Measurements from ENCODE around the gene NF1.

NF1 gene

GRCh38 chr17:31092475-31093064 is 2.2 kb upstream of the NF1 start:
- Mint-ChIP-seq H3K36me3 (ENCODE audit: low read depth) (peaks cover 4% of the 10 kb centered on the region), H3K4me1 (peaks cover 12% of the 10 kb centered on the region), H3K4me3 (peak overlapping the region; percentile 69 to 80 (median 77)), H3K27ac (peak overlapping the region; percentile 43 to 57 (median 57)), H3K27me3 (ENCODE audit: low read depth) (no peaks in the 10 kb centered on the region), H3K9me3 (no peaks in the 10 kb centered on the region)
- TF ChIP-seq CTCF (IDR thresholded peaks at IDR 0.05; ENCODE audit: unreplicated experiment in 3 of 3), result no peak

GRCh38 chr17:31093866-31094599 is 744 bp upstream of the NF1 start:
- H3K4me1 Mint-ChIP-seq, result peaks cover 12% of the 10 kb centered on the region
- H3K27ac Mint-ChIP-seq, result peak overlapping the region; percentile 88 to 98 (median 97)
- peaks cover 4% of the 10 kb centered on the region for H3K36me3 Mint-ChIP-seq (ENCODE audit: low read depth)
- H3K4me3 Mint-ChIP-seq, result peak overlapping the region; percentile 92 to 98 (median 96)
- TF ChIP-seq CTCF (IDR thresholded peaks at IDR 0.05; ENCODE audit: unreplicated experiment in 3 of 3), result no peak
- no peaks in the 10 kb centered on the region for H3K9me3 Mint-ChIP-seq
- H3K27me3 Mint-ChIP-seq (ENCODE audit: low read depth), result no peaks in the 10 kb centered on the region

DNA sequence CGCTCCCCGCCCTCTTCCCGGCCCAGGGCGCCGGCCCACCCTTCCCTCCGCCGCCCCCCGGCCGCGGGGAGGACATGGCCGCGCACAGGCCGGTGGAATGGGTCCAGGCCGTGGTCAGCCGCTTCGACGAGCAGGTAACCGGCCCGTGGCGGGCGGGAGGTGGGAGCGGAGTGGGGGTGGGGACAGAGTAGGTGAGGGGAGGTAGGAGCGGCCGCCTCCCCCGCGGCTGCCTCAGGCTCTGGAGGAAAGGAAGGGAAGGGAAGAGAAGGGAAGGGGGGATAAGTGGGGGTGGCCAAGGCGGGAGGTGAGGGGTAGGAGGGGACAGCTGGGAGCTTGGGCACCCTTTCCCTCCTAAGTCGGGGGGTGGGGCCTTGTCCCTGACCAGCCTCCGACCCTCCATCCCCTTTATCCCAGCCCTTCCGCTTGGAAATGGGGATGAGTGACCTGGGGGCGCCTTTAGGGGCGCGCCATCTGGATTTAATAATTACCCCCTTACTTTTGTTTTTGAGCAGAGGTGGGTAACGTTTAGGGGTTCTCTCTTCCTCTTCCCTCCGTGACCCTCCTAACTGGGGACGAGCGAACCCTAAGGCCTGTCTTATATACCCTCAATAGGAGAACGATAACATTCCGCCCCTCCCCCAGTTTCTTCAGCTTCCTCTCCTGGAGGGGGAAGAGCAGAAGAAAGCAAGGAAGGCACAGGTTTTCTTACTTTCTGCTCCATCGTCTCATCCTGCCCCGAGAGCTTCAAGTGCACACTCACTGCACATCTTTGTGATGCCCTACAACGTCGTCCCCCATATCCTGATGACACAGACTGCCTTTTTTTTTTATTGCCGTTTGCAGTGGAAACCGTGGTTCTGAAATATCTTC is 694 bp downstream of the NF1 start:
- peaks cover 12% of the 10 kb centered on the region for H3K4me1 Mint-ChIP-seq
- H3K27me3 Mint-ChIP-seq (ENCODE audit: low read depth), result no peaks in the 10 kb centered on the region
- peaks cover 8% of the 10 kb centered on the region for H3K36me3 Mint-ChIP-seq (ENCODE audit: low read depth)
- TF ChIP-seq CTCF (IDR thresholded peaks at IDR 0.05; ENCODE audit: unreplicated experiment in 3 of 3), result no peak
- H3K9me3 Mint-ChIP-seq, result no peaks in the 10 kb centered on the region
- peak overlapping the region; percentile 92 to 98 (median 96) for H3K4me3 Mint-ChIP-seq
- peak overlapping the region; percentile 88 to 98 (median 97) for H3K27ac Mint-ChIP-seq

- Mint-ChIP-seq H3K4me3 (peak overlapping the region; percentile 92 to 98 (median 96)), H3K27ac (peak overlapping the region; percentile 88 to 98 (median 97)), H3K4me1 (peaks cover 17% of the 10 kb centered on the region), H3K27me3 (ENCODE audit: low read depth) (no peaks in the 10 kb centered on the region), H3K36me3 (ENCODE audit: low read depth) (peaks cover 12% of the 10 kb centered on the region), H3K9me3 (no peaks in the 10 kb centered on the region)
- TF ChIP-seq CTCF (IDR thresholded peaks at IDR 0.05; ENCODE audit: unreplicated experiment in 3 of 3), result no peak
Observed at GRCh38 chr17:31096106-31096436, 1.3 kb downstream of the NF1 start.

GRCh38 chr17:31099016-31099415 is 4.2 kb downstream of the NF1 start:
- no peak overlapping the region for H3K4me3 Mint-ChIP-seq
- peaks cover 24% of the 10 kb centered on the region for H3K4me1 Mint-ChIP-seq
- no peaks in the 10 kb centered on the region for H3K27me3 Mint-ChIP-seq (ENCODE audit: low read depth)
- peaks cover 13% of the 10 kb centered on the region for H3K36me3 Mint-ChIP-seq (ENCODE audit: low read depth)
- H3K9me3 Mint-ChIP-seq, result no peaks in the 10 kb centered on the region
- no peak overlapping the region for H3K27ac Mint-ChIP-seq
- no peak for TF ChIP-seq CTCF (IDR thresholded peaks at IDR 0.05; ENCODE audit: unreplicated experiment in 3 of 3)
